PC-3 (cell line): Measurements from ENCODE around the gene APOA1. TPM values are rescaled to one million over a fixed set of nuclear protein-coding genes. Genes with fewer than 3 reads are reported as not detected.

Experiments
- ATAC-seq: fragments of 200-7000 bp; cut with Tn5 transposase; 2 replicates; pipeline ENCODE4 v1.9.1; 2020; ENCODE audit warnings: mild to moderate bottlenecking, moderate library complexity
- BruUV-seq: library from RNA; stranded (reverse); fragments of 400-500 nt; replicated peaks from 2 replicates; lab custom pipeline; 2021; lab: Mats Ljungman, UMichigan
- CTCF ChIA-PET: fragments of 300-600 bp; sonication (Branson Sonifier 250); formaldehyde crosslinking; loops from one replicate; lab custom pipeline; 2022; ENCODE audit warnings: antibody characterized with exemption; lab: Charles Lee
- POLR2A ChIA-PET: fragments of 300-600 bp; sonication (Branson Sonifier 250); formaldehyde crosslinking; loops from one replicate; lab custom pipeline; 2022; ENCODE audit warnings: antibody characterized with exemption; ENCODE audit not compliant: unreplicated experiment; lab: Charles Lee
- DNase-seq: peaks from one replicate; pipeline ENCODE4 v3.0.0-alpha.2; 2015
- H2AFZ ChIP-seq: fragments of 300-600 bp; sonication (generic); 2 replicates; pipeline ENCODE4 v1.6.0; 2016; ENCODE audit warnings: antibody characterized with exemption, low read length
- H3F3A ChIP-seq: fragments of 300-600 bp; sonication (generic); one replicate; pipeline ENCODE4 v1.6.0; 2017; ENCODE audit warnings: antibody characterized with exemption, low read length, control low read depth, mild to moderate bottlenecking; ENCODE audit not compliant: unreplicated experiment
- H3K27ac ChIP-seq: fragments of 300-600 bp; sonication (generic); 2 replicates; pipeline ENCODE4 v1.5.1; 2016; ENCODE audit warnings: mild to moderate bottlenecking, low read length
- H3K27me3 ChIP-seq: fragments of 300-600 bp; sonication (generic); 2 replicates; pipeline ENCODE4 v1.6.1; 2016; ENCODE audit warnings: low read length, mixed read lengths
- H3K36me3 ChIP-seq: fragments of 300-600 bp; sonication (generic); 2 replicates; pipeline ENCODE4 v1.6.1; 2016; ENCODE audit warnings: low read depth, mixed run types, low read length, mixed read lengths
- H3K4me1 ChIP-seq: fragments of 300-600 bp; sonication (generic); 2 replicates; pipeline ENCODE4 v1.5.1; 2016; ENCODE audit warnings: low read length; ENCODE audit not compliant: insufficient read depth
- H3K4me2 ChIP-seq: fragments of 300-600 bp; sonication (generic); 2 replicates; pipeline ENCODE4 v1.6.0; 2016; ENCODE audit warnings: low read length
- H3K4me3 ChIP-seq: fragments of 300-600 bp; sonication (generic); 2 replicates; pipeline ENCODE4 v1.5.1; 2016; ENCODE audit warnings: mild to moderate bottlenecking, low read length, mixed read lengths
- H3K79me2 ChIP-seq: fragments of 300-600 bp; sonication (generic); 2 replicates; pipeline ENCODE4 v1.6.1; 2017; ENCODE audit warnings: low read length, mixed read lengths
- H3K9ac ChIP-seq: fragments of 300-600 bp; sonication (generic); 2 replicates; pipeline ENCODE4 v1.6.0; 2016; ENCODE audit warnings: mild to moderate bottlenecking, low read length
- H3K9me2 ChIP-seq: fragments of 300-600 bp; sonication (generic); replicated peaks from 2 replicates; pipeline ENCODE4 v1.6.1; 2016; ENCODE audit warnings: mixed run types, low read length, mixed read lengths
- H3K9me3 ChIP-seq: fragments of 300-600 bp; sonication (generic); 2 replicates; pipeline ENCODE4 v1.6.1; 2016; ENCODE audit warnings: low read length, mixed read lengths
- H4K20me1 ChIP-seq: fragments of 300-600 bp; sonication (generic); 2 replicates; pipeline ENCODE4 v1.6.1; 2016; ENCODE audit warnings: low read length, mixed read lengths
- CTCF ChIP-seq: fragments of 300-600 bp; sonication (generic); conservative IDR thresholded peaks from 2 replicates; pipeline ENCODE4 v1.5.1; 2017; ENCODE audit warnings: antibody characterized with exemption, low read depth, mild to moderate bottlenecking, low read length
- EZH2 ChIP-seq: fragments of 300-600 bp; sonication (generic); IDR thresholded peaks from one replicate; pipeline ENCODE4 v1.6.1; 2017; ENCODE audit warnings: antibody characterized with exemption, mild to moderate bottlenecking, low read length; ENCODE audit not compliant: unreplicated experiment
- EZH2phosphoT487 ChIP-seq: fragments of 300-600 bp; sonication (generic); IDR thresholded peaks from 2 replicates; pipeline ENCODE4 v1.6.1; 2018; ENCODE audit warnings: mild to moderate bottlenecking, antibody characterized with exemption, low read length, borderline replicate concordance
- intact Hi-C: fragments of 100-400 bp; cut with micrococcal nuclease; formaldehyde crosslinking; loops from 2 replicates; pipeline ENCODE4 v1.9.0; 2023
- total RNA-seq: library from RNA; depleted of rRNA; stranded (reverse); fragments of >200 nt; gene quantifications from 2 replicates; pipeline ENCODE4 v1.2.3, GENCODE V29; 2014

Gene APOA1
- total RNA-seq, 1 experiment from 2014 or later = 0.33 TPM

GRCh38 chr11:116842117-116842516 lies 4.7 kb upstream of the APOA1 start:
- peaks cover 17% of the 10 kb centered on the region; the same call in 1 of the 2 replicates for H3K36me3 ChIP-seq
- DNase-seq (no peak), ATAC-seq (no peak)
- POLR2A ChIA-PET = no interaction called here
- H4K20me1 ChIP-seq = no peaks in the 10 kb centered on the region
- intact Hi-C loops = no loop called here
- H3K9ac ChIP-seq = no peak overlapping the region
- H3K9me3 ChIP-seq = no peaks in the 10 kb centered on the region
- BruUV-seq = no TSS peak
- no peak overlapping the region for H2AFZ ChIP-seq
- CTCF ChIA-PET = no interaction called here
- no peak overlapping the region for H3K4me2 ChIP-seq
- no peak overlapping the region for H3K4me3 ChIP-seq
- TF ChIP-seq CTCF (no peak), EZH2 (no peak), EZH2phosphoT487 (no peak)
- no peaks in the 10 kb centered on the region for H3K27me3 ChIP-seq
- no peaks in the 10 kb centered on the region for H3K9me2 ChIP-seq
- H3K79me2 ChIP-seq = no peaks in the 10 kb centered on the region
- no peaks in the 10 kb centered on the region for H3F3A ChIP-seq
- H3K4me1 ChIP-seq = no peaks in the 10 kb centered on the region
- no peak overlapping the region for H3K27ac ChIP-seq

GRCh38 chr11:116840746-116841296 lies 3.4 kb upstream of the APOA1 start:
- Histone ChIP-seq H3K4me3 (no peak overlapping the region), H2AFZ (no peak overlapping the region), H3K4me2 (no peak overlapping the region), H3F3A (no peaks in the 10 kb centered on the region), H3K9ac (no peak overlapping the region), H3K36me3 (peaks cover 10% of the 10 kb centered on the region; the same call in 1 of the 2 replicates), H4K20me1 (no peaks in the 10 kb centered on the region), H3K9me3 (no peaks in the 10 kb centered on the region), H3K27me3 (no peaks in the 10 kb centered on the region), H3K79me2 (no peaks in the 10 kb centered on the region), H3K9me2 (no peaks in the 10 kb centered on the region), H3K27ac (no peak overlapping the region), H3K4me1 (peaks cover under 1% of the 10 kb centered on the region; the same call in 1 of the 2 replicates)
- BruUV-seq = no TSS peak
- no peak for TF ChIP-seq EZH2phosphoT487
- no peak for TF ChIP-seq CTCF
- TF ChIP-seq EZH2 = no peak
- no peak for ATAC-seq
- intact Hi-C loops = no loop called here
- ChIA-PET CTCF (no interaction called here), POLR2A (no interaction called here)
- no peak for DNase-seq

GRCh38 chr11:116840224-116840745 lies 2.9 kb upstream of the APOA1 start:
- no peaks in the 10 kb centered on the region for H3K27me3 ChIP-seq
- H3K9ac ChIP-seq = no peak overlapping the region
- CTCF ChIA-PET = no interaction called here
- no peaks in the 10 kb centered on the region for H3K79me2 ChIP-seq
- H4K20me1 ChIP-seq = no peaks in the 10 kb centered on the region
- no peaks in the 10 kb centered on the region for H3K9me3 ChIP-seq
- intact Hi-C loops = no loop called here
- POLR2A ChIA-PET = no interaction called here
- H2AFZ ChIP-seq = no peak overlapping the region
- no peaks in the 10 kb centered on the region for H3K9me2 ChIP-seq
- no peak overlapping the region for H3K4me2 ChIP-seq
- no peak overlapping the region for H3K4me3 ChIP-seq
- DNase-seq (no peak), ATAC-seq (no peak)
- H3K36me3 ChIP-seq = peaks cover 8% of the 10 kb centered on the region; the same call in 1 of the 2 replicates
- TF ChIP-seq EZH2 (no peak), CTCF (peak; percentile 41; the same call in 1 of the 2 replicates)
- H3K4me1 ChIP-seq = peaks cover 6% of the 10 kb centered on the region
- no peaks in the 10 kb centered on the region for H3F3A ChIP-seq
- BruUV-seq = no TSS peak
- H3K27ac ChIP-seq = no peak overlapping the region
